ENCODE results near the gene BCAS3.
A peak's percentile ranks its signal among the peaks of the same experiment; 100 is the strongest.
"Not testable (repeated sequence)": the region's sequence is repeated elsewhere in the genome, so short reads cannot be mapped to it uniquely, and the experiment has no call there.

BCAS3 gene

GRCh38 chr17:60671482-60671881 lies 6.2 kb upstream of the BCAS3 start:
- peaks cover 3% of the 10 kb centered on the region for H3K36me3 ChIP-seq (ENCODE audit: control insufficient read depth, insufficient read depth, low read length)
- WGBS, 2 experiments (ENCODE audit: insufficient coverage in 2 of 2), result 100% methylated on average over 1 of the region's 2 CpGs; no CpG with 5 or more reads in 1 of the 2 experiments
- no peaks in the 10 kb centered on the region for H3K9me3 ChIP-seq (ENCODE audit: control insufficient read depth, low read length)
- H3K4me1 ChIP-seq (ENCODE audit: control insufficient read depth, insufficient read depth, low read length, poor library complexity, severe bottlenecking), result no peaks in the 10 kb centered on the region
- no peak overlapping the region for H3K27ac ChIP-seq (ENCODE audit: low read depth, low read length, severe bottlenecking)
- no peak overlapping the region for H3K4me3 ChIP-seq (ENCODE audit: extremely low read depth, insufficient read depth, low read length, poor library complexity, severe bottlenecking)

GRCh38 chr17:60674637-60675036 lies 3.0 kb upstream of the BCAS3 start:
- H3K27ac ChIP-seq (ENCODE audit: low read depth, low read length, severe bottlenecking); H3K9me3 ChIP-seq (ENCODE audit: control insufficient read depth, low read length); H3K4me1 ChIP-seq (ENCODE audit: control insufficient read depth, insufficient read depth, low read length, poor library complexity, severe bottlenecking); H3K4me3 ChIP-seq (ENCODE audit: extremely low read depth, insufficient read depth, low read length, poor library complexity, severe bottlenecking); H3K36me3 ChIP-seq (ENCODE audit: control insufficient read depth, insufficient read depth, low read length): not testable (repeated sequence)
- WGBS, 2 experiments (ENCODE audit: insufficient coverage in 2 of 2), result 82 to 86% methylated on average over 7 of the region's 7 CpGs

GRCh38 chr17:60675997-60676396 lies 1.7 kb upstream of the BCAS3 start:
- H3K36me3 ChIP-seq (ENCODE audit: control insufficient read depth, insufficient read depth, low read length), result no peaks in the 10 kb centered on the region
- WGBS, 2 experiments (ENCODE audit: insufficient coverage in 2 of 2), result 80 to 98% methylated on average over 1 to 5 of the region's 6 CpGs
- H3K27ac ChIP-seq (ENCODE audit: low read depth, low read length, severe bottlenecking), result no peak overlapping the region
- no peaks in the 10 kb centered on the region for H3K4me1 ChIP-seq (ENCODE audit: control insufficient read depth, insufficient read depth, low read length, poor library complexity, severe bottlenecking)
- H3K9me3 ChIP-seq (ENCODE audit: control insufficient read depth, low read length), result no peaks in the 10 kb centered on the region
- no peak overlapping the region for H3K4me3 ChIP-seq (ENCODE audit: extremely low read depth, insufficient read depth, low read length, poor library complexity, severe bottlenecking)

- Histone ChIP-seq H3K4me1 (ENCODE audit: control insufficient read depth, insufficient read depth, low read length, poor library complexity, severe bottlenecking) (no peaks in the 10 kb centered on the region), H3K27ac (ENCODE audit: low read depth, low read length, severe bottlenecking) (peak overlapping the region; percentile 72), H3K36me3 (ENCODE audit: control insufficient read depth, insufficient read depth, low read length) (no peaks in the 10 kb centered on the region), H3K9me3 (ENCODE audit: control insufficient read depth, low read length) (no peaks in the 10 kb centered on the region), H3K4me3 (ENCODE audit: extremely low read depth, insufficient read depth, low read length, poor library complexity, severe bottlenecking) (peak overlapping the region; percentile 75)
- 43 to 54% methylated on average over 11 to 13 of the region's 17 CpGs for WGBS, 2 experiments (ENCODE audit: insufficient coverage in 2 of 2)
Observed at GRCh38 chr17:60676758-60677307, 818 bp upstream of the BCAS3 start.

- WGBS, 2 experiments (ENCODE audit: insufficient coverage in 2 of 2), result 12 to 21% methylated on average over 5 to 6 of the region's 6 CpGs
- Histone ChIP-seq H3K9me3 (ENCODE audit: control insufficient read depth, low read length) (no peaks in the 10 kb centered on the region), H3K36me3 (ENCODE audit: control insufficient read depth, insufficient read depth, low read length) (no peaks in the 10 kb centered on the region), H3K4me3 (ENCODE audit: extremely low read depth, insufficient read depth, low read length, poor library complexity, severe bottlenecking) (peak overlapping the region; percentile 75), H3K4me1 (ENCODE audit: control insufficient read depth, insufficient read depth, low read length, poor library complexity, severe bottlenecking) (no peaks in the 10 kb centered on the region), H3K27ac (ENCODE audit: low read depth, low read length, severe bottlenecking) (peak overlapping the region; percentile 72)
Observed at GRCh38 chr17:60678118-60678444, 430 bp downstream of the BCAS3 start.

GRCh38 chr17:60679287-60679686 lies 1.6 kb downstream of the BCAS3 start:
- H3K36me3 ChIP-seq (ENCODE audit: control insufficient read depth, insufficient read depth, low read length), result peaks cover 5% of the 10 kb centered on the region
- no CpG with 5 or more reads among the region's 4 CpGs for WGBS, 2 experiments (ENCODE audit: insufficient coverage in 2 of 2)
- no peaks in the 10 kb centered on the region for H3K9me3 ChIP-seq (ENCODE audit: control insufficient read depth, low read length)
- no peak overlapping the region for H3K27ac ChIP-seq (ENCODE audit: low read depth, low read length, severe bottlenecking)
- no peaks in the 10 kb centered on the region for H3K4me1 ChIP-seq (ENCODE audit: control insufficient read depth, insufficient read depth, low read length, poor library complexity, severe bottlenecking)
- no peak overlapping the region for H3K4me3 ChIP-seq (ENCODE audit: extremely low read depth, insufficient read depth, low read length, poor library complexity, severe bottlenecking)

GRCh38 chr17:60680754-60681153 lies 3.1 kb downstream of the BCAS3 start:
- 91 to 93% methylated on average over 6 of the region's 6 CpGs for WGBS, 2 experiments (ENCODE audit: insufficient coverage in 2 of 2)
- H3K9me3 ChIP-seq (ENCODE audit: control insufficient read depth, low read length), result no peaks in the 10 kb centered on the region

GRCh38 chr17:60685437-60685836 lies 7.8 kb downstream of the BCAS3 start:
- 90% methylated on average over 2 to 4 of the region's 7 CpGs for WGBS, 2 experiments (ENCODE audit: insufficient coverage in 2 of 2)
- H3K4me3 ChIP-seq (ENCODE audit: extremely low read depth, insufficient read depth, low read length, poor library complexity, severe bottlenecking), result no peak overlapping the region
- no peaks in the 10 kb centered on the region for H3K4me1 ChIP-seq (ENCODE audit: control insufficient read depth, insufficient read depth, low read length, poor library complexity, severe bottlenecking)
- peaks cover 8% of the 10 kb centered on the region for H3K36me3 ChIP-seq (ENCODE audit: control insufficient read depth, insufficient read depth, low read length)
- no peak overlapping the region for H3K27ac ChIP-seq (ENCODE audit: low read depth, low read length, severe bottlenecking)
- H3K9me3 ChIP-seq (ENCODE audit: control insufficient read depth, low read length), result no peaks in the 10 kb centered on the region

More at GRCh38 chr17:60680754-60681153, 3.1 kb downstream of the BCAS3 start:
- H3K27ac ChIP-seq (ENCODE audit: low read depth, low read length, severe bottlenecking), result no peak overlapping the region
- no peak overlapping the region for H3K4me3 ChIP-seq (ENCODE audit: extremely low read depth, insufficient read depth, low read length, poor library complexity, severe bottlenecking)
- H3K36me3 ChIP-seq (ENCODE audit: control insufficient read depth, insufficient read depth, low read length), result peaks cover 5% of the 10 kb centered on the region
- H3K4me1 ChIP-seq (ENCODE audit: control insufficient read depth, insufficient read depth, low read length, poor library complexity, severe bottlenecking), result no peaks in the 10 kb centered on the region

GRCh38 chr17:60695960-60696359 lies 18.3 kb downstream of the BCAS3 start:
- Histone ChIP-seq H3K4me1 (ENCODE audit: control insufficient read depth, insufficient read depth, low read length, poor library complexity, severe bottlenecking) (no peaks in the 10 kb centered on the region), H3K4me3 (ENCODE audit: extremely low read depth, insufficient read depth, low read length, poor library complexity, severe bottlenecking) (no peak overlapping the region), H3K9me3 (ENCODE audit: control insufficient read depth, low read length) (no peaks in the 10 kb centered on the region), H3K36me3 (ENCODE audit: control insufficient read depth, insufficient read depth, low read length) (peaks cover 2% of the 10 kb centered on the region), H3K27ac (ENCODE audit: low read depth, low read length, severe bottlenecking) (no peak overlapping the region)

GRCh38 chr17:60699090-60699489 lies 21.4 kb downstream of the BCAS3 start:
- H3K36me3 ChIP-seq (ENCODE audit: control insufficient read depth, insufficient read depth, low read length), result no peaks in the 10 kb centered on the region
- H3K27ac ChIP-seq (ENCODE audit: low read depth, low read length, severe bottlenecking), result no peak overlapping the region
- no peaks in the 10 kb centered on the region for H3K4me1 ChIP-seq (ENCODE audit: control insufficient read depth, insufficient read depth, low read length, poor library complexity, severe bottlenecking)
- no peak overlapping the region for H3K4me3 ChIP-seq (ENCODE audit: extremely low read depth, insufficient read depth, low read length, poor library complexity, severe bottlenecking)
- no peaks in the 10 kb centered on the region for H3K9me3 ChIP-seq (ENCODE audit: control insufficient read depth, low read length)
- WGBS, 2 experiments (ENCODE audit: insufficient coverage in 2 of 2), result 63 to 100% methylated on average over 1 to 2 of the region's 3 CpGs

GRCh38 chr17:60704170-60704569 lies 26.5 kb downstream of the BCAS3 start:
- H3K9me3 ChIP-seq (ENCODE audit: control insufficient read depth, low read length), result no peaks in the 10 kb centered on the region
- WGBS, 2 experiments (ENCODE audit: insufficient coverage in 2 of 2), result 100% methylated on average over 3 of the region's 3 CpGs; no CpG with 5 or more reads in 1 of the 2 experiments

More at GRCh38 chr17:60704170-60704569, 26.5 kb downstream of the BCAS3 start:
- no peaks in the 10 kb centered on the region for H3K4me1 ChIP-seq (ENCODE audit: control insufficient read depth, insufficient read depth, low read length, poor library complexity, severe bottlenecking)
- no peak overlapping the region for H3K27ac ChIP-seq (ENCODE audit: low read depth, low read length, severe bottlenecking)
- H3K4me3 ChIP-seq (ENCODE audit: extremely low read depth, insufficient read depth, low read length, poor library complexity, severe bottlenecking), result no peak overlapping the region
- H3K36me3 ChIP-seq (ENCODE audit: control insufficient read depth, insufficient read depth, low read length), result no peaks in the 10 kb centered on the region

Data from mesodermal cell (in vitro differentiated cells).